Suprapubic skin (tissue), 4 donors: ENCODE results near the gene TULP3. TPM values are rescaled to one million over a fixed set of nuclear protein-coding genes. Genes with fewer than 3 reads are reported as not detected.

Source experiments
- DNase-seq, 2 donors: peaks; one replicate each; pipeline ENCODE4 v3.0.0-alpha.2; 2019; ENCODE audit warnings: low spot score in 2 of 2
- H3K27ac ChIP-seq: fragments of 200-600 bp; sonication (generic); one replicate; pipeline ENCODE4 v1.5.1; 2019
- H3K27me3 ChIP-seq: fragments of 200-600 bp; sonication (generic); one replicate; pipeline ENCODE4 v1.5.1; 2019
- H3K36me3 ChIP-seq: fragments of 200-600 bp; sonication (generic); one replicate; pipeline ENCODE4 v1.5.1; 2019
- H3K4me1 ChIP-seq: fragments of 200-600 bp; sonication (generic); one replicate; pipeline ENCODE4 v1.5.1; 2019
- H3K4me3 ChIP-seq: fragments of 200-600 bp; sonication (generic); one replicate; pipeline ENCODE4 v1.5.1; 2019; ENCODE audit warnings: mild to moderate bottlenecking
- H3K9me3 ChIP-seq: fragments of 200-600 bp; sonication (generic); one replicate; pipeline ENCODE4 v1.5.1; 2019
- CTCF ChIP-seq, 2 donors: fragments of 200-600 bp in 1 of 2; fragments of 450-650 bp in 1 of 2; sonication (generic) in 1 of 2; IDR thresholded peaks; one replicate each; pipeline ENCODE4 v1.5.1; 2016 to 2019; ENCODE audit warnings: antibody characterized with exemption in 2 of 2, mild to moderate bottlenecking in 1 of 2, moderate library complexity in 1 of 2
- EP300 ChIP-seq: sonication (generic); formaldehyde crosslinking; IDR thresholded peaks from one replicate; pipeline ENCODE4 v1.6.1; 2017; ENCODE audit warnings: antibody characterized with exemption
- POLR2A ChIP-seq, 2 donors: fragments of 450-650 bp; IDR thresholded peaks; one replicate each; pipeline ENCODE4 v1.6.1; 2017; ENCODE audit warnings: antibody characterized with exemption in 2 of 2, mild to moderate bottlenecking in 2 of 2, moderate library complexity in 2 of 2
- POLR2AphosphoS5 ChIP-seq, 3 donors: sonication (generic); formaldehyde crosslinking; IDR thresholded peaks; one replicate each; pipeline ENCODE4 v1.6.1; 2017; ENCODE audit warnings: antibody characterized with exemption in 3 of 3
- WGBS: methylation state at CpG from one replicate; pipeline ENCODE4 v1.1.5; 2018; 5-methylcytosine and 5-hydroxymethylcytosine counted together
- total RNA-seq, 4 donors: library from RNA; depleted of rRNA; stranded (reverse); fragments of >200 nt; gene quantifications; one replicate each; pipeline ENCODE4 v1.1.0, GENCODE V29; 2016

The TULP3 gene
- total RNA-seq, 4 donors from 2014 or later, result 21.0 to 55.8 (median 35.6) TPM

DNA sequence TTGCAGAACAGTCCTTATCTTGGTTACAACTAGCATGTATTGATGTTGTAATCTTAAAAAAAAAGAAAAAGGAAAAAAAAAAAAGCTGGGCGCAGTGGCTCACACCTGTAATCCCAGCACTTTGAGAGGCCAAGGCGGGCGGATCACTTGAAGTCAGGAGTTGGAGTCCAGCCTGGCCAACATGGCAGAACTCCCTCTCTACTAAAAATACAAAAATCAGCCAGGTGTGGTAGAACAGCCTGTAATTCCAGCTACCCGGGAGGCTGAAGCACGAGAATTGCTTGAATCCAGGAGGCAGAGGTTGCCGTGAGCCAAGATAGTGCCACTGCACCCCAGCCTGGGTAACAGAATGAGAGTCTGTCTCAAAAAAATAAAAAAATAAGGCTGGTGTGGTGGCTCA is 42.9 kb downstream of the TULP3 start:
- Histone ChIP-seq H3K27me3 (no peaks in the 10 kb centered on the region), H3K27ac (no peak overlapping the region), H3K4me3 (no peak overlapping the region), H3K9me3 (no peaks in the 10 kb centered on the region), H3K36me3 (peaks cover 80% of the 10 kb centered on the region), H3K4me1 (no peaks in the 10 kb centered on the region)
- TF ChIP-seq POLR2AphosphoS5 (IDR thresholded peaks at IDR 0.05) (no peak), EP300 (no peak), POLR2A (IDR thresholded peaks at IDR 0.05) (no peak), CTCF (IDR thresholded peaks at IDR 0.05) (no peak)
- no peak for DNase-seq
- 87% methylated on average over 6 of the region's 6 CpGs for WGBS

GRCh38 chr12:2934371-2934770 is 43.7 kb downstream of the TULP3 start:
- no peak overlapping the region for H3K27ac ChIP-seq
- no peaks in the 10 kb centered on the region for H3K9me3 ChIP-seq
- 89% methylated on average over 6 of the region's 6 CpGs for WGBS
- no peak for DNase-seq
- TF ChIP-seq POLR2A (IDR thresholded peaks at IDR 0.05), result no peak
- no peak for TF ChIP-seq EP300
- TF ChIP-seq POLR2AphosphoS5 (IDR thresholded peaks at IDR 0.05), result no peak
- TF ChIP-seq CTCF (IDR thresholded peaks at IDR 0.05), result no peak
- no peaks in the 10 kb centered on the region for H3K27me3 ChIP-seq
- no peaks in the 10 kb centered on the region for H3K4me1 ChIP-seq
- no peak overlapping the region for H3K4me3 ChIP-seq
- H3K36me3 ChIP-seq, result peaks cover 84% of the 10 kb centered on the region

DNA sequence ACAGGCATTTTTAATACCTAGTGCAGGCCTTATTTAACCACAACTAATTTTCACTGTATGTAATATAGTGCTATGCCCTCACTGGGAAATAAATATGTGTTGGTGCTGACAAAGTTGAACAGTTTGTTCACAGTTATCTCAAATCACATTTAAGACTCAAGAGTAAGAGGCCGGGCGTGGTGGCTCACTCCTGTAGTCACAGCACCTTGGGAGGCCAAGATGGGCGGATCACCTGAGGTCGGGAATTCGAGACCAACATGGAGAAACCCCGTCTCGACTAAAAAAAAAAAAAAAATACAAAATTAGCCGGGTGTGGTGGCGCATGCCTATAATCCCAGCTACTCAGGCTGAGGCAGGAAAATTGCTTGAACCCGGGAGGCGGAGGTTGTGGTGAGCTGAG is 45.6 kb downstream of the TULP3 start:
- H3K4me1 ChIP-seq, result no peaks in the 10 kb centered on the region
- H3K9me3 ChIP-seq, result no peaks in the 10 kb centered on the region
- H3K36me3 ChIP-seq, result peaks cover 87% of the 10 kb centered on the region
- no peak for DNase-seq
- no peaks in the 10 kb centered on the region for H3K27me3 ChIP-seq
- H3K27ac ChIP-seq, result no peak overlapping the region
- no peak overlapping the region for H3K4me3 ChIP-seq
- TF ChIP-seq POLR2AphosphoS5 (IDR thresholded peaks at IDR 0.05), result no peak
- no peak for TF ChIP-seq EP300
- TF ChIP-seq POLR2A (IDR thresholded peaks at IDR 0.05), result no peak
- TF ChIP-seq CTCF (IDR thresholded peaks at IDR 0.05), result no peak
- WGBS, result 89% methylated on average over 11 of the region's 11 CpGs

GRCh38 chr12:2937500-2937899 is 46.8 kb downstream of the TULP3 start:
- TF ChIP-seq CTCF (IDR thresholded peaks at IDR 0.05) (no peak), POLR2AphosphoS5 (IDR thresholded peaks at IDR 0.05) (no peak), POLR2A (IDR thresholded peaks at IDR 0.05) (no peak), EP300 (no peak)
- 82% methylated on average over 3 of the region's 3 CpGs for WGBS
- DNase-seq, result no peak
- peaks cover 83% of the 10 kb centered on the region for H3K36me3 ChIP-seq
- H3K4me1 ChIP-seq, result no peaks in the 10 kb centered on the region
- H3K27me3 ChIP-seq, result no peaks in the 10 kb centered on the region
- H3K27ac ChIP-seq, result no peak overlapping the region
- H3K9me3 ChIP-seq, result no peaks in the 10 kb centered on the region
- H3K4me3 ChIP-seq, result no peak overlapping the region

- TF ChIP-seq POLR2AphosphoS5 (IDR thresholded peaks at IDR 0.05) (no peak), POLR2A (IDR thresholded peaks at IDR 0.05) (no peak), EP300 (no peak), CTCF (IDR thresholded peaks at IDR 0.05) (no peak)
- Histone ChIP-seq H3K27ac (no peak overlapping the region), H3K4me1 (no peaks in the 10 kb centered on the region), H3K36me3 (peaks cover 70% of the 10 kb centered on the region), H3K4me3 (no peak overlapping the region), H3K27me3 (no peaks in the 10 kb centered on the region), H3K9me3 (no peaks in the 10 kb centered on the region)
- DNase-seq, result no peak
- 91% methylated on average over 5 of the region's 5 CpGs for WGBS
Measured at GRCh38 chr12:2939191-2939590, 48.5 kb downstream of the TULP3 start.
